Measurements from ENCODE around the gene RGS6. TPM values are rescaled to one million over a fixed set of nuclear protein-coding genes. Genes with fewer than 3 reads are reported as not detected.

Gene RGS6
- total RNA-seq, 2 experiments from 2014 or later = not detected

GRCh38 chr14:71996610-71997009 is 64.4 kb downstream of the RGS6 start:
- intact Hi-C loops (cut with DNase I, micrococcal nuclease) = no loop called here
- H3K4me1 ChIP-seq (ENCODE audit: insufficient read depth, low read length) = no peaks in the 10 kb centered on the region
- ChIA-PET CTCF (no interaction called here), POLR2A (no interaction called here)
- no peak for DNase-seq
- Mint-ChIP-seq H3K4me1 (ENCODE audit: low read depth) (no peaks in the 10 kb centered on the region), H3K27ac (no peak overlapping the region), H3K9me3 (no peaks in the 10 kb centered on the region), H3K36me3 (ENCODE audit: low read depth) (no peaks in the 10 kb centered on the region), H3K27me3 (peaks cover 4% of the 10 kb centered on the region), H3K4me3 (no peak overlapping the region)
- TF ChIP-seq CTCF (IDR thresholded peaks at IDR 0.05) = no peak
- H3K27me3 ChIP-seq (ENCODE audit: control insufficient read depth in 1 of 2, insufficient read depth in 2 of 2, low read length in 2 of 2) = no peaks in the 10 kb centered on the region
- ATAC-seq (ENCODE audit: poor library complexity) = no peak
- no peak overlapping the region for H3K4me3 ChIP-seq (ENCODE audit: low read length)
- no peaks in the 10 kb centered on the region for H3K9me3 ChIP-seq (ENCODE audit: control insufficient read depth in 1 of 2, insufficient read depth in 1 of 2, low read length in 2 of 2)
- no peak overlapping the region for H3K27ac ChIP-seq (ENCODE audit: low read depth in 1 of 2, low read length in 2 of 2)
- H3K36me3 ChIP-seq (ENCODE audit: insufficient read depth, low read length) = no peaks in the 10 kb centered on the region

GRCh38 chr14:72000907-72001306 is 68.7 kb downstream of the RGS6 start:
- no peaks in the 10 kb centered on the region for H3K27me3 ChIP-seq (ENCODE audit: control insufficient read depth in 1 of 2, insufficient read depth in 2 of 2, low read length in 2 of 2)
- H3K36me3 ChIP-seq (ENCODE audit: insufficient read depth, low read length) = no peaks in the 10 kb centered on the region
- H3K4me1 ChIP-seq (ENCODE audit: insufficient read depth, low read length) = no peaks in the 10 kb centered on the region
- Mint-ChIP-seq H3K4me3 (no peak overlapping the region), H3K27me3 (no peaks in the 10 kb centered on the region), H3K4me1 (ENCODE audit: low read depth) (no peaks in the 10 kb centered on the region), H3K9me3 (no peaks in the 10 kb centered on the region), H3K36me3 (ENCODE audit: low read depth) (no peaks in the 10 kb centered on the region), H3K27ac (no peak overlapping the region)
- CTCF ChIA-PET = no interaction called here
- H3K9me3 ChIP-seq (ENCODE audit: control insufficient read depth in 1 of 2, insufficient read depth in 1 of 2, low read length in 2 of 2) = no peaks in the 10 kb centered on the region
- POLR2A ChIA-PET = no interaction called here
- ATAC-seq (ENCODE audit: poor library complexity) (no peak), DNase-seq (no peak)
- intact Hi-C loops (cut with DNase I, micrococcal nuclease) = no loop called here
- H3K27ac ChIP-seq (ENCODE audit: low read depth in 1 of 2, low read length in 2 of 2) = no peak overlapping the region
- TF ChIP-seq CTCF (IDR thresholded peaks at IDR 0.05) = no peak
- no peak overlapping the region for H3K4me3 ChIP-seq (ENCODE audit: low read length)

GRCh38 chr14:72002731-72003130 is 70.5 kb downstream of the RGS6 start:
- no peak overlapping the region for H3K4me3 ChIP-seq (ENCODE audit: low read length)
- DNase-seq (no peak), ATAC-seq (ENCODE audit: poor library complexity) (no peak)
- no peak for TF ChIP-seq CTCF (IDR thresholded peaks at IDR 0.05)
- Mint-ChIP-seq H3K9me3 (no peaks in the 10 kb centered on the region), H3K27ac (no peak overlapping the region), H3K4me3 (no peak overlapping the region), H3K27me3 (no peaks in the 10 kb centered on the region), H3K36me3 (ENCODE audit: low read depth) (no peaks in the 10 kb centered on the region), H3K4me1 (ENCODE audit: low read depth) (no peaks in the 10 kb centered on the region)
- no peaks in the 10 kb centered on the region for H3K27me3 ChIP-seq (ENCODE audit: control insufficient read depth in 1 of 2, insufficient read depth in 2 of 2, low read length in 2 of 2)
- CTCF ChIA-PET = no interaction called here
- H3K36me3 ChIP-seq (ENCODE audit: insufficient read depth, low read length) = no peaks in the 10 kb centered on the region
- POLR2A ChIA-PET = no interaction called here
- H3K4me1 ChIP-seq (ENCODE audit: insufficient read depth, low read length) = no peaks in the 10 kb centered on the region
- no peak overlapping the region for H3K27ac ChIP-seq (ENCODE audit: low read depth in 1 of 2, low read length in 2 of 2)
- H3K9me3 ChIP-seq (ENCODE audit: control insufficient read depth in 1 of 2, insufficient read depth in 1 of 2, low read length in 2 of 2) = no peaks in the 10 kb centered on the region
- intact Hi-C loops (cut with DNase I, micrococcal nuclease) = no loop called here

All from CD4-positive, alpha-beta T cell (primary cell).